ENCODE data around the gene AFF3.

DNA sequence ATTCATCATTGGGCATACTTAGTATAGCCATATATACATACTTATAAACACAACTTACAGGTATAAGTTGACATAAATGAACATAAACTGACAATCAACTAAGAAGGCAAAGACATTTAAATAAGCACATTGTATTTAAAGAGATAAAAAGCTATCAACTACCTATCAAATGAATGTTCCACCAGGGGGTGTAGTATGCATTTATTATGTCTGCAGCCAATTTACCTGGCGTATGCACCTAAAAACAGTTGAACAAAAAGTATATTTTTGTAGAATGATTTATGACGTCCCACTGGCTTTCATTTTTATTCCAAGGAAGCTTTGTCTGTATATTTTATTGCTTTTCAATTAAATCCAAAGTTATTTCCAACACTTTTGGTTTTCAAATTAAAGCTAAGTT is 323.5 kb downstream of the AFF3 start:
- TF ChIP-seq CTCF (conservative IDR thresholded peaks at IDR 0.05 in 1 of 2, IDR thresholded peaks at IDR 0.05 in 1 of 2; ENCODE audit: low read depth in 1 of 2, low read length in 2 of 2) (peak; percentile 9 to 25), EZH2 (IDR thresholded peaks at IDR 0.05; ENCODE audit: low read length, missing control alignments) (no peak)

Measured in fibroblast of lung (primary cell).